Activated effector memory CD4-positive, alpha-beta T cell treated with anti-CD3 and anti-CD28 coated beads, Interleukin-2, amount 50 U/mL, for 16 hours (primary cell): Measurements from ENCODE around the gene PRKCA.

ENCODE experiments used
- DNase-seq: peaks from one replicate; pipeline ENCODE4 v3.0.0-alpha.2; 2020

Gene PRKCA

GRCh38 chr17:66636111-66636510 is 333.7 kb downstream of the PRKCA start:
- DNase-seq = no peak

- DNase-seq = no peak
Observed at GRCh38 chr17:66637491-66637890, 335.1 kb downstream of the PRKCA start.

- DNase-seq = no peak
Observed at GRCh38 chr17:66638707-66639479, 336.5 kb downstream of the PRKCA start.

DNA sequence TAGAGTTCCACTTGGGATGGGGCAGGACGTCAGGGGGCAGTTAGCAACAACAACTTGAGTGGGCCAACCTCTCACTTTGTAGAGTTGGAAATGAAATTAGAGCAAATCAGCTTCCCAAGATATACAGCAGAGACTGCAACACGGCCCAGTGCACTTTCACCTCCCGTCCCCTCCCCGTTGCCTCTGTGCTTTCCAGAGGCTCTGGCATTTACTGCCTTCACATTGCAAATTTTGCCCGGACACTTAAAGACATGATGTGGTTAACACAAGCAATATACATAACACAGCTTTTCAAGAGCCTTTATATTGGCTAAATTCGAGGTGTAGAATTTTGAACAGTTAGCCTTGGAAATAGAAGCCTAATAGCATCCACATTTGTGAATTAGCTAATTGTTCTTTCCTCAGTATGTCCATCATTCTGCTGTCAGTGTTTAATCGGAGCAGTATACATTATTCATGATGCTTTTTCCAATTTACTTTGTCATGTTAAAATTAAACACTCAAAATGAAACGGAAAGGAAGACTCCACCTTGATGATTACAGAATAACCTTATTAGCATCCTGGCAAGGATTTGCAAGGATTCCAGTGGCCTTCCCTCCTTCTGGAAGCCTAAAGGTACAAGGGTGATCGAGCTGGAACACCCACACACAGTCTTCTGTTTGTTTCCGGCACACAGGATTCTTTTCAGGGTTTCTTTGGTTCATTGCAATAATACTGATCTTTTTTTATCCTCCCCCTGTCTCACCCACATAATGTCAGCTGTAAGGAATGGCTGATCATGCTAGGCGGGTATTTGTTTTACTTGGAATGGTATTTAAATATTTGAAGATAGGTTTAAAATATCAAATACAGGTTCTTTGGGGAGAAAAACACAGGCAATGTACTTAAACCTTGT is 341.6 kb downstream of the PRKCA start:
- no peak for DNase-seq

GRCh38 chr17:66645259-66645658 is 342.8 kb downstream of the PRKCA start:
- no peak for DNase-seq

GRCh38 chr17:66647391-66647983 is 345.1 kb downstream of the PRKCA start:
- no peak for DNase-seq

- no peak for DNase-seq
Observed at GRCh38 chr17:66649818-66650543, 347.6 kb downstream of the PRKCA start.

DNA sequence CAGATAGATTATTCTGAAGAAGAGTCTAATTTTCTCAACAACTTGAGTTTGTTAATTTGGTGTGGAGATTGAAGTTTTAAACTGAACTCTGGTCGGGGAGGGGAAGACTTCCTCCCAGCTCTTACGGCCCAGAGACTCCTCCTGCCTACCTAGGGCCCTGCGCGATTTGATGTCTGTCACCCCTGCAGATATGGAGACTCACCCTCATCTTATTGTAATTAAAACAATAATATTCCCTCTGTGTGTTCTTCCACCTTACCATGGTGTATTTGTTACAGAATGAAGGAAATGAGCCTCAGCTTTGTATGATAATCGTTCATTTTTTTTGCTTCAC is 348.1 kb downstream of the PRKCA start:
- DNase-seq = no peak

DNA sequence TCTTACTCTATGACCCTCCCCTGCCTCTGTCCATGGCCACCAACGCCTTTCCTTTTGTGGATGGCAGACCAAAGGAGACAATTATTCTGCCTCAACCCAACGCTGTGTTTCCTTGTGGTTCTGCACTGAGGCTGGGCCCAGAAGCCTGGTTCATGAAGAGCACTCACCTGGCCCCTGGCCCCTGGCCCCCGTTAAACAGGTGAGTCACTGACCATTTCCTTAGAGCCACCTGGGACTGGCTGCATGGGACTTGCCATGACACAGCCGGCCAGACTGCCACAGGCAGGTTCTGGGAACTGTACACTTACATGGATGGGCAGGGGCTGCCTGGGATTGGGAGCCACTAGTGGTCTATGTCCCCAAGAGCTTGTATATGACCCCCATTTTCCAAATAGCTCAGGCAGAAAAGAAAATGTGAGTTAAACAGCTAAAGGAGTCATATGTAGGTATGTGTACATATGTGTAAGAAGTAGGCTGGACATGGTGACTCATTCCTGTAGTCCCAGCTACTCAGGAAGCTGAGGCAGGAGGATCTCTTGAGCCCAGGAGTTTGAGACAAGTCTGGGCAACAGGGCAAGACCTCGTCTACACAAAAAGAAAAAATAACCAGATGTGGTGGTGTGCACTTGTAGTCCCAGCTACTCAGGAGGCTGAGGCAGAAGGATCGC is 350.6 kb downstream of the PRKCA start:
- no peak for DNase-seq

- DNase-seq = no peak
Observed at GRCh38 chr17:66654106-66654740, 351.8 kb downstream of the PRKCA start.

- DNase-seq = no peak
Observed at GRCh38 chr17:66654764-66655163, 352.4 kb downstream of the PRKCA start.

DNA sequence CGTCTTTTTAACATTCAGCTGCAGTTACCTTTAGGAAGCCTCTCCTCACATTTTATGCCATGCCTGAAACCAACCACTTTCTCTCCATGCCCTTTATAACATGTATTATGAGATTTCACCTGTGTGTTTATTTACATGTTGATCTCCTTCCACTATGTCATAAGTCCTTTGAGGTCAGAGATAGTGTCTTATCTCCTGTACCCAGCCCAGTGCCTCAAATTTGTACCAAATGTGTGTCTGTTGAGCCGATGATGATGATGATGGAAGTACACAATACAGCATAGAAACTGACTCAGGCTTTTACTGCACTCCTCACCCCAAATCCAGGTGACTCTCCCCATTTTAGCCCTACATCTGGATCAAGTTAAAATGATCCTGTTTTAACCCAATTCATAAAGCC is 353.0 kb downstream of the PRKCA start:
- no peak for DNase-seq

- peak; percentile 85 for DNase-seq
Observed at GRCh38 chr17:66655861-66656260, 353.4 kb downstream of the PRKCA start.

DNA sequence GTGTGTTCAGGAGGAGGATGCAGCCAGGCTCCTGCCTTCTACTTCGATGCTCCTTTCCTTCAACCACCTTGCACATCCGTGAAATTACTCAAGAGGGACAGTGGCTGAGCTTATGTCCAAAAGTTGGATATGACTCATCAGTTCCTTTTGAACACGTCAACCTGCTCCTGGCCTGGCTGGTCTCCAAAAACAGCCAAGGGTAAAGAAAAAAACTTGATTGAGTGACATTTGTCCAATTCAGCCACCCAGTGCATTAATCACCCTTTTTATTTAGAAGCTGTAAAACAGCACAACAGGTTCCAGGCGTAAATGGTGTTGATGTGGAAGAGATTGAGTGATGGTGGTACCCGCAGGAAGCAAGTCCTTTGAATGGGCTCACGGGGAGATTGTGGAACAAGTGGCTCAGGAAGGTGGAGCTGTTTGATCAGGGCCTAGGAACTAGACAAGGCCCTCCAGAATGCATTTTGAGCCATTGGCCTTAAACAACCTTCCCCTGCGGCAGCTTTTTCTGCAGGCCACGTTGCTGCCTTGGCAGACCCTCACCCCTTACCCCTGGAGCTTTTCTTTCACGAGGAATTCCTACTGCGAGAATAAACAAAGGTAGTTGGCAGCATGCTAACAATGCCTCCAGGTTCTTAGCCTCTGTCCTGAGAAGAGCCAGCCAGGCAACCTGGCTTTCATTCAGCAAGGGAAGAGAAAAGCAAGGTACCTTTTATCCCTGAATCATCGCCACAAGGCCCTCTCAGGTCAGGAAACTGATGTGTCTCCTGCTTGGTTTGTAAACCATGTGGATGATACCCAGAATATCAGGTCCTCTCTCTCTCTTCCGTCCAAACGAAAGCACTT is 359.2 kb downstream of the PRKCA start:
- DNase-seq = no peak

DNA sequence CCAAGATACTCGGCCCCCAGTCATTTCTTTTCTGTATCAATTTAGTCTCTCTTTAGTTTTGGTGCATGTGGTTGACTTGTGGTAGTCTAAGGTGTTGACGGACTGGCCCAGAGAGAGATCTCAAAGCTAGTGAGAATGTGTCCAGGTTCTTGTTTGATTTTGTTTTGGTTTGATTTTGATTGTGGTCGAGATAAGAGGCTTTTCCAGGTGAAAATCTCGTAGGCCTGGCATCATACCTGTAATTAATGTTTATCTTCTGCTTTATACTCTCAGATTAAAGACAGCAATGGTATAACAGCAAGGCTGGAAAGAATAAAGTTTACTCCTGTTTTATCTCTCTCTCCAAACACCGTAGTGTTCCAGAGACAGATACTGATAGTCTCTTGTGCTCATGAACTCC is 360.1 kb downstream of the PRKCA start:
- DNase-seq = no peak

DNA sequence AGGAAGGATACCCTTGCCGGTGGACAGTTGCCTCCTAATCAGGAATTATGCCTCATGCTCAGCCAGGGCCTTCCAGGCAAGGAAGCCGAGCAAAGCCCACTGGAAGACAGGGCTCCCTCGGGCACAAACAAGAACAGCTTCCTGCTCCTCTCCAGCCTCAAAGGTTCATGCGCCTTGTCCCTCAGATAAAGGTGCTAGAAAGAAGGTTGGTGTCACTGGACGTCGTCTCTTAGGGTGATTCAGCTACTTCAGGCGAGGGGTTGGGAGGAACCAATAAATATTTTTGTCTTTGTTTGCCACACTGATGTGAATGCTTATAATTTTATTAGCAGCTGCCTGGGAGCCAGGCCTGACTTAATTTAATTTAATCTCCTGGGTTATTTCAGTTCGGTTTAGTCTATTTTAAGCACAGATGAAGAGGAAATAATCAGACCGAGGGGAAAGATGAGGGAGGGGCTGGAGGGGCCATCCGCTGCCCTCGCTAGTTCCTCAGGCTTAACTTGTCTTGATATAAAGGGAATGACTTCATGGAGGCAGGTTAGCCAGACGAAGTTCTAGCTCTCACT is 360.7 kb downstream of the PRKCA start:
- no peak for DNase-seq

DNA sequence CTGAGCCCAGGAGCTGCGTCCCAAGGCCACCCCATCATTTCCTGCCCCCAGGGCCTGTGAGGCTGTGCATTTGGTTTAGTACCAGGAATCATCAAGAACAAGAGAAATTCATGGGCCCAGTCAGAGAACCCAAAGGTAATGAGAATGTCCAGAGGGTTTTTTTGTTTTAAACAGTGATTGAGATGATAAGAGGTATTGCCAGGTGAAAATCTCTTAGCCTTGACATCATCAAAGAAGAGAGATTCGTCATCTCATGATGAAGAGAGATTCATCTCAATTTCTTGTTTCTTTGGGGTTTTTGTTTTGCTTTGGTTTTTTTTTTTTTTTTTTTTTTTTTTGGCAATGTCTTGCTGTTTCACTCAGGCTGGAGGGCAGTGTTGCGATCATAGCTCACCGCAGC is 361.9 kb downstream of the PRKCA start:
- DNase-seq = no peak

GRCh38 chr17:66665194-66665593 is 362.8 kb downstream of the PRKCA start:
- DNase-seq = no peak

DNA sequence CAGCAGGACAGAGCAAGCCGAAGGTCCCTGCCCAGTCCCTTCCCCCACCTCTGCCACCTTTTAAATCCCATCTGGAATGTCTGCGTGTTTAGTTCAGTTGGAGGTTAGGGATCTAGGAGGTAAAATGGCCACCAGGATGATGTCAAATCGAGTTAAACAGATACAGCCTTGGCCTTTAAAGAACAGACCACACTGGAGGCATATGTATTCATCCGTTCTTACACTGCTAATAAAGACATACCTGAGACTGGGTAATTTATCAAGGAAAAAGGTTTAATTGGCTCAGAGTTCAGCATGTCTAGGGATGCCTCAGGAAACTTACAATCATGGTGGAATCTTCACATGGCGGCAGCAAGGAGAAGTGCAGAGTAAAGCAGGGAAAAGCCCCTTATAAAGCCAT is 364.7 kb downstream of the PRKCA start:
- DNase-seq = no peak

GRCh38 chr17:66667491-66668030 is 365.1 kb downstream of the PRKCA start:
- peak; percentile 90 for DNase-seq
